Suppressor macrophage (primary cell): Measurements from ENCODE around the gene PRODH.
"Not testable (repeated sequence)": the region's sequence is repeated elsewhere in the genome, so short reads cannot be mapped to it uniquely, and the experiment has no call there.

Source experiments
- DNase-seq, 4 experiments: peaks; one replicate each; pipeline ENCODE4 v3.0.0-alpha.2; 2020 to 2022

PRODH gene

DNA sequence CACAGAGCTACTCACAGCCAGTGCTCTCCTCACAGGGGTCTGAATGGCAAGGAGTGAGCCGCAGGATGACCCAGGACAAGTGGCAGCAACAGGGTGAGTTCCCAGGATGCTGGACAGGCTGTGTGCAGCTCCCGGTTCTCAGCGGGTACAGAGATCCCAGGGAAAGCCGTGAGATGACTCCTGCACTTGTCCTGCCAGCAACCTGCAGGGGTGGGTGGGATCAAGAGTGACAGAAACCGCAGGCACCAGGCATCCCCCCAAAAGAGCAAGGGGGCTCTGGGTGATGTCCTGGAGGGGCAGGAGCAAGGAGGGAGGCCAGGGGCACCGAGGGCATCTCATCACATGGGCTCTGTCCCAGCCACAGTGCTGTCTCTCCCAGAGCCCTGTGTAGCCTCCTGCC is 15.9 kb upstream of the PRODH start:
- no peak for DNase-seq

DNA sequence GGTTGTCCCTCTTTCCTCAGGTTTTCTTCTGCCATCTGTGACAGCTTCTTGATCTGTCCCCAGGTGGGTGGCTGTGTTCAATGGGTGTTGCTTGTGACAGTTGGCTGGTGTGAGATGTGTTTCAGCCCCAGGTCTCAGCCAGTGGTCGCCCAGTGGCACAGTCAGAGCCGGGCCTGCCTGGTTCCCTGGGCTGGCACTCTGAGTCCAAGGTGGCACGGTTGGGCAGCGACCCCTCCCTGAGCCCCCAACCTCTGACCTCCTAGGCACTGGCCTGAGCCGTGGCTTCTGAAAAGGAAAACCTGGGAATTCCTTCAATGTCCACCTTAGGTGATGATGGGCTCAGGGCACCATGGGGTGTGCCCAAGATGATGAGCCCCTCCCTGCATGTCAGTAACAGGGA is 14.0 kb upstream of the PRODH start:
- DNase-seq: no peak

DNA sequence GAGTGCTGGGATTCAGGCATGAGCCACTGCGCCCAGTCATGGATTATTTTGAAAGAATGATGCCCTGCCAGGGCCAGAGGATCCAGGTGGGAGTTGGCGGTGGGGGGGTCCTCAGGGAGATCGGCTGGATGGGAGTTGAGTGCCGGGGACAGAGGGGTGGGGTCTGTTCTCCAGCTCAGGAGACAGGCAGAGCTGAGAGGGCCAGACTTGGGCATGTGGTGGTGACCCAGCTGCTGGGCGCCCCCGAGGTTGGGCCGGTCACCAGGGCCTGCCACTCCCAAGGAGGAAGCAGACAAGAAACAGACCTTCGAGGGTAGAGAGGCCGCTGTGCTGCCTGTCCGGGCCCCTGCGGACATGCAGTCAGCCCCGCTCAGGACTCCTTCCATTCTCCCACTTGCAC is 11.8 kb upstream of the PRODH start:
- DNase-seq: no peak

DNA sequence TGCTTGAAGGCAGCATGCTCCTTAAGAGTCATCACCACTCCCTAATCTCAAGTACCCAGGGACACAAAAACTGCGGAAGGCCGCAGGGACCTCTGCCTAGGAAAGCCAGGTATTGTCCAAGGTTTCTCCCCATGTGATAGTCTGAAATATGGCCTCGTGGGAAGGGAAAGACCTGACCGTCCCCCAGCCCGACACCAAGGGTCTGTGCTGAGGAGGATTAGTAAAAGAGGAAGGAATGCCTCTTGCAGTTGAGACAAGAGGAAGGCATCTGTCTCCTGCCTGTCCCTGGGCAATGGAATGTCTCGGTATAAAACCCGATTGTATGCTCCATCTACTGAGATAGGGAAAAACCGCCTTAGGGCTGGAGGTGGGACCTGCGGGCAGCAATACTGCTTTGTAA is 11.0 kb upstream of the PRODH start:
- not testable (repeated sequence) for DNase-seq

DNA sequence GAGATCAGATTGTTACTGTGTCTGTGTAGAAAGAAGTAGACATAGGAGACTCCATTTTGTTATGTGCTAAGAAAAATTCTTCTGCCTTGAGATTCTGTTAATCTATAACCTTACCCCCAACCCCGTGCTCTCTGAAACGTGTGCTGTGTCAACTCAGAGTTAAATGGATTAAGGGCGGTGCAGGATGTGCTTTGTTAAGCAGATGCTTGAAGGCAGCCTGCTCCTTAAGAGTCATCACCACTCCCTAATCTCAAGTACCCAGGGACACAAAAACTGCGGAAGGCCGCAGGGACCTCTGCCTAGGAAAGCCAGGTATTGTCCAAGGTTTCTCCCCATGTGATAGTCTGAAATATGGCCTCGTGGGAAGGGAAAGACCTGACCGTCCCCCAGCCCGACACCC is 2.6 kb upstream of the PRODH start:
- DNase-seq: not testable (repeated sequence)

DNA sequence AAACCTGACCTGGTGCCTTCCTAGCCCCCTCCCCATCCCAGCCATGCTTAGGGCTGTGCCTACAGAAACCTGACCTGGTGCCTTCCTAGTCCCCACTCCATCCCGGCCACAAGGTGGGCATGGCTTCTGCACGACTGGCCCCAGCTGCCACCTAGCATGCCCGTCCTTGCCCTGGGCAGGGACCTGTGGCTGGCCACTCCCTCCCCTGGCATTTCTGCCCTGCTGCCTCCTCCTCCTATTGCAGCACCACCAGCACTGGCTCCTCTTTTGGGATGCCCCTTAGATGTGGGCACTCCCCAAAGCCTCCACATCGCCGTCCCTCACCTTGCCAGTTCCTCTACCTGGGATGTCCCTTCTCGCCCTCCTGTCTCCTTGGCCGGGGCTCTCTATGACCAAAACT is 1.4 kb downstream of the PRODH start:
- not testable (repeated sequence) for DNase-seq

DNA sequence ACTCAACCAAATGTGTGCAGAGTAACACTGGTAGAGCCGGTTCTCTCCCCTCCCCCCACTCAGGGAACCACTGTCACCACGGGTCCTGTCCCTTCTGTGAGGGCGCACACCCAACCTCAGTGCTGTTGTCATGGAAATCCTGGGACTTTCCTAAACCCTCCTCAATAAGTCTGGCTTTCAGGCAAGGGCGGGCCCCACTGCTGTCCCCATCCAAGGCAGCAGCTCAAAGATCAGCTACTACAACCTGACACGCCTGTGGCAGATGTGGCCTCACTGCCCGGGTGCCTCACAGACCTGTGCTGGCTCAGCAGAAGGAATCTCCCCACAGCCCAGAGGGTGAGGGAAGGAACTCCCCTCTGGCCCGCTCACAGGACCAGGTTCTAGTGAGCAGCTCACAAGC is 2.2 kb downstream of the PRODH start:
- DNase-seq: no peak

DNA sequence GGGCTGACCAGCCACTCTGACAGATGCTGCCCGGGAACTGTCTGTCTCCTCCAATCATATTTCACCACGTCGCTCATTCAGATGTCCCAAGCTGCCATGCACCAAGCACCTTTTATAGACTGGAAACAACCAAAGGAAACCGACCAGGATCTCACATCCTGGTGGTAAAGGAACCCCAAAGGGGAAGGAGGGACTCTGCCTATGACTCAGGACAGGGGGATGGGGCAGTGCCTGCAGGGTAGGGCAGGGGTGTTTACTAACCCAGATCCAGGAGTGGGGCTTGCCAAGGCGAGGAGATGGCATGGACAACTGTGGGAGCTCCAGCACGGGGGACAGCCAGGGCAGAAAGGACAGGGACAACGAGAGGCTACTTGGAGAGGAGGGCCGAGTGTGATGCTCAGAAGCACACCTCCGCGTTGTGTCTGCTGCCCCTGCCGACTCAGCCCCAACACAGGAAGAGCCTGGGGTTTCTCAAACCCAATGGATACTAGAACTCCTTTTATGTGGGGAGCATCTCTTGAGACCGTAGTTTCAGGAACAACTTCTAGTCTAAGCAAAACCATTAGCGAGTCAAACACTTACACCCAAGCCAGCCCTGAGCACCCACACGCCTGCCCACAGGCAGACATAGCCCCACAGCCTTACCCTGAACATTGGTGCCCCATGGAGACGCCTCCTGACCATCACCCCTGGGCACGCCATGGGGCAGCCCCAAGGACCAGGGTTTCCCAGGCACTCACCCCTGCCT is 4.0 kb downstream of the PRODH start:
- DNase-seq: no peak

DNA sequence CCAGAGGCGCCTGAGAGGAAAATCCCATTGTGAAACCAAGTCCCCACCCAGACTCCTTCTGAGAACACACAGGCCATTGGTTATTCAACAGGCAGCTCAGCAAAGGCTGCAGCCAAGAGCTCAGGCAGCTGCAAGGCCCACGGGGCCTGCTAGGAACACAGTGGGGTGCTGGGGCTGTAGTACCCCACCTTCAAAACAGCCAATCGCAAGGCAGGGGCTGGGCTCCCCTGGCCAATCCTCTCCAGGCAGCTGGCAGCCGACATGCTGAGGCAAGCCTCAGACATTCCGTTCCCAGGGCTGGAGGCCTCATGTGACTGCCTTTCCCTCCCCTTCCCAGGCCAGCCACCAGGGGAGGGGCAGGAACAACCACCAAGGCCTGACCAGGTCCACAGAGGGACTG is 6.6 kb downstream of the PRODH start:
- no peak for DNase-seq

DNA sequence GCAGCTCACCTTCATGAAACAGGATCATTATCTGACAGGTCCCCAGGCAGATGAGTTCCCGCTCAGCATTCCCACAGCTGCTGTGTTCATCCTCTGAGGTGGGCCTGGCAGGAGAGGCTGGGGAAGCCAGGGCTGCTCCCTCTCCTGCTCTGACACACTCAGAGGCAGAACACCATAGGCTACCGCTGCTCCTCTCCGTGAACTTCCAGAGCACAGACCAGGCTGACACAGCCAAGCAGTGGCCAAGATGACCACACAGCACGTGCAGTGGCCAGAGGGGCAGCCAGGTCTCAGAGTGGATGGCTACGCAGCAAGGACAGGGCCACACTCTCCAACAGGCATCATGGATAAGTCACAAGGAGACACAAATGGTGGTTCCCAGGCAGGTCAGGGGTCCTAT is 8.5 kb downstream of the PRODH start:
- DNase-seq: no peak

DNA sequence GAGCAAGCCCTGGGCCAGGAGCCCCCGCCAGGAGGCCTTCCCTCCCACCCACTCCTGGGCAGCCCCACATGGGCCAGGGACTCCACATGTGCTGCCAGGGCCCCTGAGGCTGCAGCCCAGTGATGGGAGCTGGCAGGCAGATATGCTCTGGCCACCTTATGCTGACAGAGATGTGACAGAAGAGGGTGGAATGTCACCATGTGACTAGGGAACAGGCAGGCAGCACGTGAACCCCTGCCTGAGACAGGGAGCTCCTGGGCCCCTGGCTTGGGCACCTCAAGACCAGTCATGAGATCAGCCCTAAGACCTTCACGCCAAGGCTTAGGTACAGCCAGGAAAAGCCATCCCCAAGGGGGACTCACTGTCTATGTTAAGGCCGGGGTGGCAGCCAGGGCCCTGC is 9.1 kb downstream of the PRODH start:
- no peak for DNase-seq

DNA sequence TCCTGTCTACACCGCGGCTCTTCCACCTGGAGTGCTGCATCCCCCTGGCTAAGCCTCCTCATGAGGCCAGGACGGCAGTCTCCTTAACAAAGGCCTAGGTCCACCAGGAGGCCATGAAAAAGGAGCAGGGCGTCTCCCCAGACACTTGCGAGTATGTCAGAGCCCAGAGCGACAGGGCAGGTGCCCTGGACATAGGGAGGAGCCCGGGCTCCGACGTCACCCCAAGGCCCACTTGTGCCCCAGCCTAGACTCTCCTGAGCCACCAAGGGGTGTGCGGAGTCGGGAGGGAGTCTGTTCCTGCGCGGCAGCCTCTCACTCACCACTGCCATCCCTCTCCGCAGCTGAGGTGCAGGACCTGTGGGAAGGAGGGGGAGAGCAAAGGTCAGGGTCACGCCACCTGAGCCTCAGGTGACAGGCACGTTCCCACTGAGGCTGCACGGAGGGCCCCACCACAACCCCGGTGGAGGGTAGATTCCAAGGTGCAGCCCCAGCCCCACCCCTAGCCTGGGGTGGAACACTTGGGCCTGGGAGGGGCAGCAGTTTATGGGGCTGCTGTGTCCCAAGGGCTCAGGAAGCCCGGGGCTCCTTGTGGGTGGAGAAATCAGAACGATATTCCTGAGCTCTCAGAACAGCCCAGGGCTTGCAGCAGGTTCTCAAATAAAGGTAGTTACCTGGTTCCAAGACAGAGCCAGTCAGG is 10.6 kb downstream of the PRODH start:
- DNase-seq: no peak

DNA sequence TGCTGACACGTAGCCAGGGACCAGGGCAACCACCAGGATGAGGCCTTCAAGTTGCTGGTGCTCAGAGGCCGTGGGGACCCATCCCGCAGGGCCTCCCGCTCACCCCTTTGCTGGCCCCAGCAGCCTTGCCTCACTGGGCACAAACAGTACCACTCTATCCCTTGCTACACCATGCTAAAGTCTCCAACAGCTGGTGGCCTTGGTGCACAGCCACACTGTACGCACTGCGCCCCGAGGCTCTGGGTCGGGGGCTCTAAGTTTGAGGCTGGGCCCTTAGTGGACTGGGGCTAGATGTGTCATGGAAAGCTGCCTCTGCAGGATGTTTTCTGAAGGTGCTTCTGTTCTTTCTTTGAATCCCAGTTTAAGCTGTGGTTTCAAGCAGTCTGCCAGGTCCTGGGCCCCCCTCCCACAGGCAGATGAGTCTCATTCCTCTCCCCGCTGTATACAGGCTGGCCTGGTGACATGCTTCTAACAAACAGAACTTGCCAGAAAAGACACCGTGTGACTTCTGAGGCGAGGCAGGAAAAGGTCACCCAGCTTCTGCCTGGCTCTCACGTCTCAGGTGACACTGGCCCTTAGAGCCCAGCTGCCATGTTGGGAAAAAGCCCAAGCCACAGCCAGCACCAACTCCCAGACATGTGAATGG is 15.7 kb downstream of the PRODH start:
- DNase-seq: not testable (repeated sequence)

DNA sequence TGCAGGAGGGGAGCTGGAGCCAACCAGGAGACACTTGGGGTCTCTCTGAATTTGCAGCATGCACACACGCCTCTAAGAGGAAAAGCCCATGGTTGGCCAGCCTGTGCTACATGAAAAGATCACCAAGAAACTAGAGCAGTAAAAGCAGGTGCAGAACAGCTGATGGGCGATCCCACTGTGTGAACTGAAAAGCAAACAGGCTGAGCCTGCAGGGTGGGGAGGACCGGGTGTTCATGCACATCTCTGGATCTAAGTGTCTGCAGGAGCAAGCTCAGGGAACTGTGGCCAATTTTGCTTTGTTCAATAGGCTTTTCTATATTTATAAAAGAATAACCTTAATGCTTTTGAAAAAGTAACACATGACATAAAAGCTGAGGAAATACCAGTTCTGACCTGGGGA is 18.3 kb downstream of the PRODH start:
- DNase-seq: not testable (repeated sequence)

DNA sequence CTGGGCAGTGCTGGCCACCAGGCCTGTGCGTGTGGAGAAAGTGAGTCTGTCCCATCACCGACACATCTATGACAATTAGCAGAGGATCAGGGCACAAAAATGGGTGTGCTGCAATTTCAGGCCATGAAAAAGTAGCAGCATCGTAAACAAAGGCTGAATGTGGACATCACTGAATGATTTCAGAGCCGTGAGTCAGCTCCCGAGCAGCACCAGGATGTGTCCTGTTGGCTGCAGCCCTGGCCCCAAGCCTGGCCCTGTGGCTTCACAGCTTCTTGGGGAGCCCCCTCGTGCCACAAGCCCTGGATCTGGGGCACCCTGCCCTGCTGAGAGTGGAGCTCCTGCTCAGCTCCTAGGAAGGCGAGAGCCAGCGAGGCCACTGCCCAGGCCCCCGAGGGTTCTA is 20.5 kb downstream of the PRODH start:
- not testable (repeated sequence) for DNase-seq

DNA sequence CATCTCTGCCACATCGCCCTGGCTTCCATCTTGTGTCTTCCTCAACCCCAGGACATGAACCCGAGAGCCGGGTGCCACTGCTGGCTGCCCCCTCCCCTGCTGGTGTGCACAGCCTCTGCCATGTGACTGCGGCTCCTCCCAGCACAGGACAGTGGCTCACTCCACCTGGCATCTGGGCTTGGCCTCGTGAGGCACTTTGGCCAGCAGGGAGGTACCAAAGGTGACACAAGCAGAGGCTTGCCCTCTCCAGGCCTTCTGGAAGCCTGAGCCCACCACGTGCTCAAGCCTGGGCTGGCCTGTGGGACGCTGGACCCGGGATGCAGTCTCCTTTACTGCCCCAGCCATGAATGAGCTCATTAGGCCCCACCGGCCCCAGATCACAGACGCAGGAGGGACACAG is 21.5 kb downstream of the PRODH start:
- DNase-seq: not testable (repeated sequence)

DNA sequence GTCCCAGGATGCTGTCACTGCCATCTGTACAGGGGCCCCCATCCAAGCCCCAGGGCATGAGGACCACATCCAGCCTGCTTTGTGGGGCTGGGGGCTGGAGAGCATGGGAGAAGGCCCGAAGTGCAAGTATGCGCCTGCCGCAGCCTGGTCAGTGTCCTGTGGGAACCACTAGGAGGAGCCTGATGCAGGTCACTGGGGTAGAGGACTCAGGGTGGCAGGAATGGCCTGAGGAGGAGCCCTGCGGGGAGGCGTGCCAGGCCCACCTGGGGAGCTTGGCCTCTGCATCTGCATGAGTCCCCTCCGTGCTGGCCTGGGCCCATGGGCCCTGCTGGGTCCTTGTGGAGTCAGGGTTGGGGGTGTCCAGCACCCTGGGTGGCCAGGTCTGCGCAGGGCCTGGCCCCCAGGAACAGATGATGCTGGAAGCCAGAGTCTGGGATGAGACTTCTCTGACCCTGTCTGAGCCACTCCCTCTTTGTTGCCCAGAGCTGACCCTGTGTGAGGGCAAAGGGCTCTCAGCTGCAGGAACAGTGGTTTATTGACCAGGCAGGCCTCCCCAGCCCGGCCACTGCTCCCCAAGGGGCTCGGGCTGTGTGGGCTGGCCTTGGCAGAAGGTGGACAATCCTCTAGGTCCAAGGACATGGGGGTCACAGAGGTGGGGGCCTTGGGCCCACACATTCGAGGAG is 23.7 kb downstream of the PRODH start:
- not testable (repeated sequence) for DNase-seq

DNA sequence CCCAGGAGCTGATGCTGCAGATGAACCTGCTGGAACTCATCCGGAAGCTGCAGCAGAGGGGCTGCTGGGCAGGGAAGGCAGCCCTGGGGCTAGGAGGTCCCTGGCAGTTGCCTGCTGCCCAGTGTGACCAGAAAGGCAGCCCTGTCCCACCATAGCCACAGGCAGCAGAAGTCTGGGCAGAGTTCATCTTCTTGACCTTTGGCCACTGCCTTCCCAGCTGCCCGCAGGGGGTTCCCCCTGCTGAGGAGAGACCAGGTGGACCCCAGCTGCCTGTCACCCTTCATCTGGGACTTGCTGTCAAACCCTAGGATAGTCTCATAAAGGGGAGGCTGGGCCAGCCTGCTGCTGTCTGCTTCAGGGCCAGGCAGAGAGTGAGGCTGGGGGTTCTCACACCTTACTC is 24.6 kb downstream of the PRODH start:
- DNase-seq: not testable (repeated sequence)

DNA sequence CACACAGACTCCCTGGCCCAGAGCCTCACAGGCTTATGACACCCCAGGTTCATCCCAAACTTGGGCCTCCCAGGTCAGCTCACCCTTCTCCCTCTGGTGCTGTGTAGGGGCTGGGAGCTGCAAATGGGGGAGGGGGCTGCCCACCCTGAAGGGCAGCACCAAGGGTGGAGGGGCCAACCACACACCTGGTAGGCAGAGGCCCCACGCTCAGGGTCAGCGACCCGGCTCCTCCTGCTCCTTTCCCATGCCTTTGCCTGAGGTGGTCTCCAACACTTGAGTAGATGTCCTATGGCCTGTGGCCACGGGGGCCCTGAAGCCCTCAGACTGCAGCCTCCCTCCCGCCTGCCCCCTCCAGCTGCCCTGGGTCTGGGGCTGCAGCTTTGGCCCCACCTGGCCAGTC is 26.5 kb downstream of the PRODH start:
- no peak for DNase-seq

DNA sequence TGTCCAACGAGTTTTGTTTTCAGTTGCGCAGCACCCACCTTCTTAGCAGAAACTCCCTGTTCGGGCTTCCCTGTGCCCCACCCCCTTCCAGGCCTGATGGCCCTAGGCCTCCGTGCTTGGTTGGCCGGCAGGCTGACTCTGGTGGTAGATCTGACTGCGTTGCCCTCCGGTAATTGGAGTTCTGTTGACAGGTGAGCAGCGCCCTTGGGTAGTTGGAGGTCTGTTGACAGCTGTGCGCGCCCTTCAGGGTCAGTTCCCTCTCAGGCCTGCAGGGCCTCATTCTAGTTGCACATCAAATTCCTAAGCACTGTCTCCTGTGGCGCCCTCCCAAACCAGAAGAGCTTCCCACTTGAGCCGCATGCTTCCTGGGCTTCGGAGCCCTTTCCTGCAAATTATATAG is 29.2 kb downstream of the PRODH start:
- no peak for DNase-seq

DNA sequence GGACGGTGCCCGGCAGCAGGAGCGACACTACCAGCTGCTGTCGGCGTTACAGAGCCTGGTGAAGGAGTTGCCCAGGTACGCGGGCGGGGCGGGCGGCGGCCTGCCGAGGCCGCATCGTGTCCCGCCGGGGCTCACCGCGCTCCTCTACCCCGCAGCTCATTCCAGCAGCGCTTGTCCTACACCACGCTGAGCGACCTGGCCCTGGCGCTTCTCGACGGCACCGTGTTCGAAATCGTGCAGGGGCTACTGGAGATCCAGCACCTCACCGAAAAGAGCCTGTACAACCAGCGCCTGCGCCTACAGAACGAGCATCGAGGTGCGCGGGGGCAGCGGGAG is 29.7 kb downstream of the PRODH start:
- not testable (repeated sequence) for DNase-seq

DNA sequence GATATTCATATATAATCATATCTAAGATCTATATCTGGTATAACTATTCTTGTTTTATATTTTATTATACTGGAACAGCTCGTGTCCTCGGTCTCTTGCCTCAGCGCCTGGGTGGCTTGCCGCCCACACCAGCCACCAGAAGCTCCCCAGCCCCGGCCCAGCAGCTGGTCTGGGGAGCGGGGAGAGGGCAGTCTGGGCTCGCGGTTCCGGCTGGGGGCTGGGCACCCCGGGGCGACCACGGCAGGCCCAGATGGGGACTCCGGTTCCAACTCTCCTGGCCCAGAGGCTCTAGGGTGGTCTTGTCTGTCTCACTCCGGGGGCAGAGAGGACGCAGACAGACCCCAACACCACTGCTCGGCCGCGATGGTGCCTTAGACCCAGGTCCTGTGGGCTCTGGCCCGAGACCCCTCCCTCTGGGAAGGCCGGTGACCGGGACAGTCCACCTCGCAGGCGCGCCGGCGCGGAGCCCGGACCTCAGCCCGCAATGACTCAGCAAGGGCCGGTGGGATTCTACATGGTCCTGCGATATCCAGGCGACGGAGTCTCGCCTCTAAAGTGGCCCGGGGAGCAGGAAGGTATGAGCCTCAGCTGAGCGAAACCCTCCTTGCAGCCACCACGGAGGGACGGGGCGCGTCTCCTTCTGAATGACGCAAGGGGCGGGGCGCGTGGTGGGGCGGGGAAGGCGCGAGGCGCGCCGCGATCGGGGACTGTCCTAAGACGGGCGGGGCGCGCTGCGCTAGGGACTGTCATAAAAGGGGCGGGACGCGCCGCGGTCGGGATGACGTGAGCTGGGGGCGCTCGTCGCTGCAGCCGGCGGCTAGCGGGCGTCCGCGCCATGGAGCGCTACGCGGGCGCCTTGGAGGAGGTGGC is 30.3 kb downstream of the PRODH start, which contains the start of gene DGCR6:
Gene DGCR6 (plus strand): TSS at position 781 of the 870 bp plus-strand sequence. CDS start 55 bp downstream, at position 836.
- no peak for DNase-seq
